GM21737 (cell line): ENCODE measurements around the gene SAP30BP.

Source experiments
- ATAC-seq: cut with Tn5 transposase; IDR thresholded peaks from one replicate; pipeline ENCODE4 v1.9.1; 2021; ENCODE audit warnings: mild to moderate bottlenecking, moderate library complexity; ENCODE audit not compliant: unreplicated experiment

Gene SAP30BP

DNA sequence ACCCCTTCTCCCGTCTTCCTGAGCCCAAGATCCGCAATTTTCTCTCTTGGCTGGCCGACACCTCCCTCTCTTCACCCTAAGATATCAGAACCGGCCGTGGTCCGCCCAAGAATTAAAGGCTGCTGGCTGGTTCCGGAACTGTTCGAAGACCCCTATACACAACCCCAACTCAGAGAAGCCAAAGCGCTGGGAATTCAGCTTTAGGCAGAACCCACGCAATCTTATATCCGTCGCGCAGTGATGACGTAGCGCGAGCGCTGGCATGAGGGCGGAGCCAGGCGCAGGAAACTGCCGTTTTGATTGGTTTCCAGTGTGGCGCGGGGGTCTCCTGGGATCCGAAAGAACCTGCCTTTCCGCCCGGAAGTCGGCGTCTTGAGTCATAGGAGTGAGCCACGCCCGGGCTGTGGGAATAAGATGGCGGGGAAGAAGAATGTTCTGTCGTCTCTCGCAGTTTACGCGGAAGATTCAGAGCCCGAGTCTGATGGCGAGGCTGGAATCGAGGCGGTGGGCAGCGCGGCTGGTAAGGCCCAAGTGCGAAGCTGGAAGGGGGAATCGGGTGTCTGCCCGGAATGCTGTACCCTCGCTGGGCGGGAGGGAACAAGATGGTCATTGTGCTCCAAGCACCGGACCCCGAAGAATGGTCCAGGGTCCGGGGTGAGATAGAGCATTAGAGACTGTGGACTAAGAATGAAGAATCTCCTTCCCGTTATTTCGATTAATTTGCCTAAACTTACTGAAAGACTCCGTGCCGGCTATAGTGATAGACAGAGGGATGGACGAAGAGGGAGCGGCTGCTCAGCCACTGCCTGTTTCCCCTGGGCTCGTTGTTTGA, at the start of gene SAP30BP, which contains the start of gene RECQL5:
Gene SAP30BP (plus strand): TSS at position 380 of the 832 bp plus-strand sequence. CDS start 35 bp downstream, at position 415.
Gene RECQL5 (minus strand): TSS at position 196 of the 832 bp plus-strand sequence. CDS start 597 bp downstream, outside the sequence.
- peak; percentile 74 for ATAC-seq

GRCh38 chr17:75617675-75618074, 49.5 kb upstream of the SAP30BP start:
- ATAC-seq, result no peak

GRCh38 chr17:75619506-75620431, 47.4 kb upstream of the SAP30BP start:
- no peak for ATAC-seq

DNA sequence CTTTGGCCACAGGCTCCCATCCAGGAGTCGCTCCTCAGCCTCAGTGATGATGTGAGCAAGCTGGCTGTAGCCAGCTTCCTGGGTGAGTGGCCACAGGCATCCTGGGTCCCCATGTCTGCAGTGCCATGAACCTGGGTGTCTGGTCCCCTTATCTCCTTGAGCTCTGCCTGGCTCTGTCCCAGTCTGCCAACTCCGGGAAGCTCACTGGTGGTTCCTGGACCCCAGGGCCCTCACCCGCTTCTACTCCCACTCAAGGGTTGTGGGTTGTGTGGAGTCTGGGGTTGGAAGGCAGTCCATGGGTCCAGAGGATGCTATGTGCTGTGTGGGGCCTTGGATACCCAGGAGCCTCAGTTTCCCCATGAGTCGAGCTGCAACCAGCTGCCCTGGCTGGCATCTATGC, 45.6 kb upstream of the SAP30BP start:
- ATAC-seq, result no peak

- no peak for ATAC-seq
These were observed 45.1 kb upstream of the SAP30BP start for GRCh38 chr17:75622076-75622475.

GRCh38 chr17:75622771-75623273, 44.3 kb upstream of the SAP30BP start:
- no peak for ATAC-seq

GRCh38 chr17:75623386-75623785, 43.8 kb upstream of the SAP30BP start:
- no peak for ATAC-seq

DNA sequence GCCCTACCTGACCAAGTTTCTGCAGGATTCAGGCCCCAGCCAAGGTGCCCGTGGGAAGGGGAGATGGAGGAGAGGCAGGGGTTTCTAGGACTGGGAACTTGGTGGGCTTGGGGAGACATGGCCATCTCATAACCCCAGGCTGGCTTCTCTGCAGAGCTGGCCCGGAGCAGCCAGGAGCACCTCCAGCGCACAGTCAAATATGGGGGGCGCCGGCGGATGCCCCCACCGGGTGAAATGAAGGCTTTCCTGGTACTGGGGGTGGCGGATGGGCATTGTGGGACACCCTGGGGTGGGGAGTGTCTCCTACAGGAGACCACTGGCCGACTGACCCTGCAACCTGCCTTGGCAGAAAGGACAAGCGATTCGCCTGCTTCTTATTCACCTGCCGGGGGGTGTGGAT, 43.1 kb upstream of the SAP30BP start:
- ATAC-seq, result no peak

- no peak for ATAC-seq
These were observed 42.3 kb upstream of the SAP30BP start for GRCh38 chr17:75624714-75625345.

- no peak for ATAC-seq
These were observed 41.2 kb upstream of the SAP30BP start for GRCh38 chr17:75625813-75626486.

GRCh38 chr17:75626496-75627038, 40.6 kb upstream of the SAP30BP start:
- ATAC-seq, result no peak

DNA sequence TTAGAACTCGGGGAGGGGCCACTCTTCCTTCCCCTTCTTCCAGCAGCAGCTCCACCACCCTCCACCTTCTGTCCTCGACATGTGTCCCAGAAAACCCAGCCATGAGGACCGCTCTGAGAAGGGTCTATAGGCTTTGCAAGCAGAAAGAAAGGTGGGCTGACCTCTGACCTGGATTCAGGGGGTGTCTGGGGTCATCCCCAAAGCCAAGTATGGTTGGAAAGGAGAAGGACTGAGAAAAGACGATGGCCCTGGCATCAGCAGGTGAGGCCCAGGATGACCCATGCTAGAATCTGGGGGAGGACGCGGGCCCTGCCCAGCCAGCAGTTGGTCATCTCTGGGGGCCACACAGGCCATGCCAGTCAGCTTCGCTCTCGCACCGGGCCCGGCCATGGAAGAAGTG, 40.0 kb upstream of the SAP30BP start:
- no peak for ATAC-seq

- no peak for ATAC-seq
These were observed 38.7 kb upstream of the SAP30BP start for GRCh38 chr17:75628425-75628824.

DNA sequence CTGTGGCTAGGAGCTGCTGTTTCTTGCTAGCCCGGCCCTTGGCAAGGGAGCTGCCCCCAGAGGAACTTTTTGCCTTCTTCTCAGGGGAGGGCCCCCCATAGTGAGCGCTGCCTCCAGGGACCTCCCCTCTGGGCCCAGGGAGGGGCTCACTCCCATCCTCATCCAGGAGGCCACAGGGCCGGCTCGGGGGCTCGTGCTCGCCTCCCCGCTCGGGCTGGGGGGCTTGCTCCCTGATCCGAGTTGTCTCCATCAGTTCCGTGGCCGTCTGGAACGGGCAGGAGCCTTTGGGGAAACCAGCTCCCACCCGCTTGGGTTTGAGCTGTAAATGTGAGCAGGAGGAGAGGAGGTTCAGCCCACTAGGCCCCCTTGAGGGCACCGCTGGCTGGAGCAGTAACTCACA, 38.0 kb upstream of the SAP30BP start:
- no peak for ATAC-seq

- ATAC-seq, result no peak
These were observed 36.8 kb upstream of the SAP30BP start for GRCh38 chr17:75630071-75630917.

DNA sequence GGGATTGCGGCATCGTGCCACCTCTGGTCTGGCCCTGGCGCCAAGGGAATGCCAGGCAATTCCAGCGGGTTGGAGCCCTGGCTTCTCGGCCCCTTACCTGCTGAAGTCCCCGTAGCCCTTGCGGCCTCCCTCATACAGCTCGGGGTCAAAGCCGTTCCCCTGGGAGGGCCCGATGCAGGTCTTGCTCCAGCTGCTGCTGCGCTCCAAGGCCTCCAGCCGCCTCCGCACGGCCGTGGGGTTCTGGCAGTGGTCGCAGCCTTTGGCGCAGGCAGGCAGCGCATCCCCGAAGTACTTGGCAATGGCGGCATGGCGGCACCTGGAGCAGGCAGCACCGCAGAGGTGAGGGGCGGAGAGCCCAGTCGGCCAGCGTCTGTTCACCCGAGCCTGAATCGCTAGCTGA, 35.8 kb upstream of the SAP30BP start:
- ATAC-seq, result no peak

- ATAC-seq, result no peak
These were observed 34.7 kb upstream of the SAP30BP start for GRCh38 chr17:75632428-75632827.

DNA sequence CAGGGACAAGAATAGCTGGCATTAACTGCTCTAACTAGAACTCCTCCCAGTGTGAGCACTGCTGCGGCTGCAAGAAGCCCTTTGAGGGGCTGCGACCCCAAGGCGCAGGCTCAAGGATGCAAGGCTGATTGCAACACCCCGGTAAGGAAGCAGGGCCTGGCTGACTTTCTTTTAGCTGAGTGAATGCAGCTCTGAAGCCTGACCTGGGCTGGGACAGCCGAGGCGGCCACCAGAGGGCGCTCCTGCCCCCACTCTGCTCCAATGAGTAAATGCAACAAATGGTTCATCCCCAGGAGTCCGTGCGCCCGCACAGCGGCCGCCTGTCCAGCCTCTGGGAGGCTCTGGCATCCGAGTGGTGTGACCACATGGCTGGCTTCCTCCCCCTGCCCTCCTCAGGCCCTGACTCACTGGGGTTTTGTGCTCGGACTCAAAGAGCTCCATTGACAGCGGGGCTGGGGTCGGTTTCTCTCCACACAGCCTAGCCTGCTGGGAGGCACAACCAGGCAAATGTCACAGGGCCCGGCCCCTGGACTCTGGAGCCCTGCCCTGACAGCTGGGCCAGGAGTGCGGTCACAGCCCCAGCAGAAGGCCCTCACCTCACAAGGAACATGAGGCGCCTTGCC, 34.2 kb upstream of the SAP30BP start, which contains the start of gene SMIM5:
Gene SMIM5 (plus strand): TSS at position 572 of the 623 bp plus-strand sequence. CDS start 6,768 bp downstream, outside the sequence.
- no peak for ATAC-seq
